A673 (cell line): Measurements from ENCODE around the gene UBR4. TPM values are rescaled to one million over a fixed set of nuclear protein-coding genes. Genes with fewer than 3 reads are reported as not detected.

Source experiments
- BruUV-seq: library from RNA; stranded (reverse); fragments of 400-500 nt; replicated peaks from 2 replicates; lab custom pipeline; 2021; lab: Mats Ljungman, UMichigan
- CTCF ChIA-PET: fragments of 300-600 bp; sonication (Branson Sonifier 250); formaldehyde crosslinking; loops from one replicate; lab custom pipeline; 2022; ENCODE audit warnings: antibody characterized with exemption; lab: Charles Lee
- POLR2A ChIA-PET: fragments of 300-600 bp; sonication (Branson Sonifier 250); formaldehyde crosslinking; loops from one replicate; lab custom pipeline; 2022; ENCODE audit warnings: antibody characterized with exemption; ENCODE audit not compliant: low non-redundant PET; lab: Charles Lee
- DNase-seq: peaks from one replicate; pipeline ENCODE4 v3.0.0-alpha.2; 2015; ENCODE audit warnings: low spot score
- H3K27ac ChIP-seq: fragments of 200-600 bp; sonication (generic); 2 replicates; pipeline ENCODE4 v1.5.1; 2016; ENCODE audit warnings: mixed run types, low read depth, mild to moderate bottlenecking, mixed read lengths, antibody characterized with exemption, low read length; ENCODE audit not compliant: poor library complexity, severe bottlenecking
- H3K27me3 ChIP-seq: fragments of 200-600 bp; sonication (generic); replicated peaks from 2 replicates; pipeline ENCODE4 v1.6.1; 2017; ENCODE audit warnings: mixed run types, low read depth, mild to moderate bottlenecking, mixed read lengths, antibody characterized with exemption, low read length; ENCODE audit not compliant: insufficient read depth, poor library complexity
- H3K36me3 ChIP-seq: fragments of 200-600 bp; sonication (generic); 2 replicates; pipeline ENCODE4 v1.6.1; 2016; ENCODE audit warnings: mixed run types, mild to moderate bottlenecking, mixed read lengths, antibody characterized with exemption, low read length; ENCODE audit not compliant: insufficient read depth, poor library complexity, severe bottlenecking
- H3K4me1 ChIP-seq: fragments of 200-600 bp; sonication (generic); 2 replicates; pipeline ENCODE4 v1.6.1; 2017; ENCODE audit warnings: mixed run types, mild to moderate bottlenecking, mixed read lengths, antibody characterized with exemption, low read length; ENCODE audit not compliant: insufficient read depth, poor library complexity, severe bottlenecking
- H3K4me3 ChIP-seq: fragments of 200-600 bp; sonication (generic); 2 replicates; pipeline ENCODE4 v1.5.1; 2016; ENCODE audit warnings: low read depth, mixed run types, mild to moderate bottlenecking, mixed read lengths, low read length; ENCODE audit not compliant: poor library complexity, severe bottlenecking
- H3K9me3 ChIP-seq: fragments of 200-600 bp; sonication (generic); 2 replicates; pipeline ENCODE4 v1.6.1; 2016; ENCODE audit warnings: mixed run types, low read depth, mild to moderate bottlenecking, mixed read lengths, antibody characterized with exemption, low read length; ENCODE audit not compliant: poor library complexity, severe bottlenecking
- EZH2 ChIP-seq: fragments of 200-600 bp; sonication (generic); IDR thresholded peaks from 2 replicates; pipeline ENCODE4 v1.6.1; 2017; ENCODE audit warnings: borderline replicate concordance, low read depth, mild to moderate bottlenecking, mixed read lengths, antibody characterized with exemption, low read length; ENCODE audit not compliant: poor library complexity, severe bottlenecking
- intact Hi-C: fragments of 100-400 bp; cut with micrococcal nuclease; formaldehyde crosslinking; loops from one replicate; pipeline ENCODE4 v1.10.0; 2022; ENCODE audit not compliant: unreplicated experiment
- total RNA-seq: library from RNA; stranded (reverse); gene quantifications from 2 replicates; pipeline ENCODE4 v1.2.3, GENCODE V29; 2021
- TF ChIP-seq, protein P1 (sequence below): fragments of 300-800, 200-600 bp; sonication (generic); conservative IDR thresholded peaks from 2 replicates; pipeline ENCODE4 v1.5.1; 2017; ENCODE audit warnings: low read depth, mild to moderate bottlenecking, antibody characterized with exemption, low read length, moderate library complexity, mixed read lengths

Gene UBR4
- total RNA-seq, 1 experiment from 2014 or later: 214 TPM

DNA sequence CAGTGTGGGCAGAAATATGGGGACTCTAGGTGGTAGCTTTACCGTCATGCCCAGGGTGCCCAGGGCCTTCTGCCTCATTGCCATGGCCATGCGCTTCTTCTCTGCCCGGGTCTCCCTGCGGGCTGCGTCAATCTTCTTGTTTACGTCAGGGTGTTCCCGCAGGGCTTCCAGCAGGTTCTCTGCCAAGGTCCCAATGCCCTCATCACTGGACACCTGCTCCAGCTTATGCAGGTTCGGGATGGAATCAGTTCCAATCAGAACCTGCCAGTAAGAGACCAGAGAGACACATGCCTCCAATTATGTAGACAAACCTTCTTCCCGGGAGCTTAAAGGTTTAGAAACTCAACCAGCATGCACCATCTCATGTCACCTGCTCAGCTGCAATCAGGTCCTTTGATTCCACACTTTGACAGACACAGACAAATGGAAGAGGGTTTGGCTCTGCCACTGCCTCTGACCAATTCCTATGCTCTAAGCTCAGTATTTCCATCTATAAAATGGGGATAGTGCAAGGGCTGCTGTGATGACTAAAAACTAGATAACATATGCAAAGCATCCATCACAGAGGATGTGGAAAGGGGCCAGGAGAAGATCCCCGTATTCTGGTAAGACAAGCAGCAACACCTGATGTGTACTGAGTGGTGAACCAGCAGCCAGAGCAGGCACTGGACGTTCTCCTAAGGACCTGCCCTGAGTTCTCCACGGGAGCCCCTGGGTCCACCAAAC, 121.2 kb downstream of the UBR4 start:
- BruUV-seq: no TSS peak
- H3K36me3 ChIP-seq: peaks cover 93% of the 10 kb centered on the region
- no peak overlapping the region for H3K4me3 ChIP-seq
- ChIA-PET CTCF (no interaction called here), POLR2A (interaction anchor here (0.7 kb wide), 1 partner anchor 373 kb away, joined by 3 read pairs; no protein-coding TSS in a partner anchor)
- intact Hi-C loops: no loop called here
- no peak for DNase-seq
- no peaks in the 10 kb centered on the region for H3K27me3 ChIP-seq
- no peaks in the 10 kb centered on the region for H3K9me3 ChIP-seq
- no peak overlapping the region for H3K27ac ChIP-seq
- H3K4me1 ChIP-seq: no peaks in the 10 kb centered on the region
- TF ChIP-seq, protein P1, sequence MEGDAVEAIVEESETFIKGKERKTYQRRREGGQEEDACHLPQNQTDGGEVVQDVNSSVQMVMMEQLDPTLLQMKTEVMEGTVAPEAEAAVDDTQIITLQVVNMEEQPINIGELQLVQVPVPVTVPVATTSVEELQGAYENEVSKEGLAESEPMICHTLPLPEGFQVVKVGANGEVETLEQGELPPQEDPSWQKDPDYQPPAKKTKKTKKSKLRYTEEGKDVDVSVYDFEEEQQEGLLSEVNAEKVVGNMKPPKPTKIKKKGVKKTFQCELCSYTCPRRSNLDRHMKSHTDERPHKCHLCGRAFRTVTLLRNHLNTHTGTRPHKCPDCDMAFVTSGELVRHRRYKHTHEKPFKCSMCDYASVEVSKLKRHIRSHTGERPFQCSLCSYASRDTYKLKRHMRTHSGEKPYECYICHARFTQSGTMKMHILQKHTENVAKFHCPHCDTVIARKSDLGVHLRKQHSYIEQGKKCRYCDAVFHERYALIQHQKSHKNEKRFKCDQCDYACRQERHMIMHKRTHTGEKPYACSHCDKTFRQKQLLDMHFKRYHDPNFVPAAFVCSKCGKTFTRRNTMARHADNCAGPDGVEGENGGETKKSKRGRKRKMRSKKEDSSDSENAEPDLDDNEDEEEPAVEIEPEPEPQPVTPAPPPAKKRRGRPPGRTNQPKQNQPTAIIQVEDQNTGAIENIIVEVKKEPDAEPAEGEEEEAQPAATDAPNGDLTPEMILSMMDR: no peak
- no peak for TF ChIP-seq EZH2

DNA sequence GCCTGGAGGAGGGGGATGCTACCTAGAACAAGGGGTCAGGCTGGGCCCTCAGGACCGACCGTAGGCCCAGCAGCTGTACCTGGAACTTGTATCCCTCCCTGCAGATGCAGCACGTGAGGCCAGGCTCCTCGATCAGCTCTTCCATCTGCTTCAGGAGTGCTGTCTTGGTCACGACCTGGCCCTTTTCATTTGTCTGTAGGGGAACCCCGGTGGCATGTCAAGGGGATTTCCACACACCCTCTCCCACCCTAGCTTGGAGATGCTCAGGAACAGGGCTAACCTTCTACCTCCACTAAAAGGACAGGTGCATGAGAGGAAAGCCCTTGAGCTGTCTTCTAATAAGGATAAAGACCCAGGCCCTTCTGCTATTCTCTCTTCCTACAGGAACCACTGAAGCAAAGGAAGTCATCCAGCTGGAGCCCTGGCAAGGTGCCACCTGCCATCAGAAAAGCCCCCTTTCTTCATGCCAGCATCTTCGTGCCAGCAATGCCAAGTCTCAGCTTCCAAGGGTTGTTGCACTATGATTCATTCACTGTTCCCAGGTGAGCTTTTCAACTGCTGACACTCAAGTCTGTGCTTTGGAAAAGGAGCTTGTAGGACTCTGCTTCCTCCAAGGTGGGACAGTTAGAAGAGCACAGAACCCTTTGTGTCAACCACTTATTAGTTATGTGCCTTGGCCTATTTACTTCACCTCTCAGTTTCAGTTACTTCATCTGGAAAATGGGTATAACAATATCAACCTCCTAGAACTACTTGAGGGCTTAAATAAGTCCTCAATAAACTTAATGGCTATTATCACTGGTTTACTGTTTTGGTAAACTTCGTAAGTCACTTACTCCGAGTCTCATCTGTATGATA, 122.1 kb downstream of the UBR4 start:
- no TSS peak for BruUV-seq
- no peak for TF ChIP-seq EZH2
- TF ChIP-seq, protein P1: no peak
- H3K27me3 ChIP-seq: no peaks in the 10 kb centered on the region
- ChIA-PET POLR2A (no interaction called here), CTCF (no interaction called here)
- no peak overlapping the region for H3K4me3 ChIP-seq
- no peaks in the 10 kb centered on the region for H3K4me1 ChIP-seq
- peak; percentile 21 for DNase-seq
- H3K27ac ChIP-seq: no peak overlapping the region
- intact Hi-C loops: no loop called here
- H3K36me3 ChIP-seq: peaks cover 93% of the 10 kb centered on the region
- no peaks in the 10 kb centered on the region for H3K9me3 ChIP-seq

DNA sequence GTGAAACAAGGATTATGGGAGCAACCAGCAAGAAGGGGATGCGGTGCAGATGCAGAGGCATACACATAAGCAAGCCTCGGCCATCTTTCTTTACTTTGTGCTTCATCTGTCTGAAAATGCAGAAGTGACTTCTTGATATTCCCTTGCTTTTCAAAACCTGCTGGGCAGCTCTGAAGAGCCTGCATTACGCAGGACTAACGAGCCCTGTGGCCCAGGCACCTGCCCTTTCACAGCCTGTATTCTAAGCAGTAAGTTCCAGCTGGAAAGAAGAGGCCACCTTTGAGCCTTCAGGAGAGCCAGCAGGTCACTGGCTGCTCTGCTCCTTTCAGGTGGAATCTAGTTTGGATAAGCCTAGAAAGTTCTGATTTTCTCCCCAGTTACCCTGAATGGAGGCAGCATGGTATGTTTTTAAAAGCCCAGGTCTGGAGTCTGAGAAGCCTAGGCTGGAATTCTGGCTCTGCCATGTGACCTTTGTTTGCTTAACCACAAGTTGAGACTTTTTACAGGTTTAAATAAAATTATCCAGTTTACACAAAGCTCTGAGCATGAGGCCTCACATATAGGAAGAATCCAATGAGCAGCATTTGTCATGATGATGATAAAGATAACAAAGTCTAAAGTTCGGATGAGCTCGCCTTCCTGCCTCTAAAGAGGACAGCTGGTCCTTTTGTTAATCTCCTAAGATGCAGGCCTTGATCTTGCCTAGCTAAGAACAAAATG, 122.9 kb downstream of the UBR4 start:
- POLR2A ChIA-PET: no interaction called here
- DNase-seq: no peak
- TF ChIP-seq, protein P1: no peak
- TF ChIP-seq EZH2: no peak
- BruUV-seq: no TSS peak
- no peaks in the 10 kb centered on the region for H3K9me3 ChIP-seq
- H3K4me3 ChIP-seq: no peak overlapping the region
- peaks cover 93% of the 10 kb centered on the region for H3K36me3 ChIP-seq
- intact Hi-C loops: no loop called here
- no peak overlapping the region for H3K27ac ChIP-seq
- CTCF ChIA-PET: no interaction called here
- H3K27me3 ChIP-seq: no peaks in the 10 kb centered on the region
- no peaks in the 10 kb centered on the region for H3K4me1 ChIP-seq
